ENCODE results near the gene CCDC92. TPM values are rescaled to one million over a fixed set of nuclear protein-coding genes. Genes with fewer than 3 reads are reported as not detected.
"Not testable (repeated sequence)": the region's sequence is repeated elsewhere in the genome, so short reads cannot be mapped to it uniquely, and the experiment has no call there.

CCDC92 gene
- total RNA-seq, 2 experiments from 2014 or later, result 20.3 to 20.5 TPM

- Mint-ChIP-seq H3K9me3 (no peaks in the 10 kb centered on the region), H3K27me3 (no peaks in the 10 kb centered on the region), H3K36me3 (ENCODE audit: low read depth) (no peaks in the 10 kb centered on the region), H3K4me1 (no peaks in the 10 kb centered on the region), H3K4me3 (no peak overlapping the region), H3K27ac (no peak overlapping the region)
- POLR2A ChIA-PET, result no interaction called here
- CTCF ChIA-PET, result no interaction called here
- DNase-seq, result no peak
Observed at GRCh38 chr12:123948401-123948795, 24.2 kb downstream of the CCDC92 start.

DNA sequence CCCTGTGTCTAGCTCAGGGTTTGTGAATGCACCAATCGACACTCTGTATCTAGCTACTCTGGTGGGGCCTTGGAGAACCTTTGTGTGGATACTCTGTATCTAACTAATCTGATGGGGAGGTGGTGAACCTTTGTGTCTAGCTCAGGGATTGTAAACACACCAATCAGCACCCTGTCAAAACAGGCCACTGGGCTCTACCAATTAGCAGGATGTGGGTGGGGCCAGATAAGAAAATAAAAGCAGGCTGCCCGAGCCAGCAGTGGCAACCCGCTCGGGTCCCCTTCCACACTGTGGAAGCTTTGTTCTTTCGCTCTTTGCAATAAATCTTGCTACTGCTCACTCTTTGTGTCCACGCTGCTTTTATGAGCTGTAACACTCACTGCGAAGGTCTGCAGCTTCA lies 25.1 kb downstream of the CCDC92 start:
- POLR2A ChIA-PET; DNase-seq; H3K36me3 Mint-ChIP-seq (ENCODE audit: low read depth); H3K4me1 Mint-ChIP-seq; CTCF ChIA-PET; H3K27me3 Mint-ChIP-seq; H3K4me3 Mint-ChIP-seq; H3K27ac Mint-ChIP-seq; H3K9me3 Mint-ChIP-seq: not testable (repeated sequence)

DNA sequence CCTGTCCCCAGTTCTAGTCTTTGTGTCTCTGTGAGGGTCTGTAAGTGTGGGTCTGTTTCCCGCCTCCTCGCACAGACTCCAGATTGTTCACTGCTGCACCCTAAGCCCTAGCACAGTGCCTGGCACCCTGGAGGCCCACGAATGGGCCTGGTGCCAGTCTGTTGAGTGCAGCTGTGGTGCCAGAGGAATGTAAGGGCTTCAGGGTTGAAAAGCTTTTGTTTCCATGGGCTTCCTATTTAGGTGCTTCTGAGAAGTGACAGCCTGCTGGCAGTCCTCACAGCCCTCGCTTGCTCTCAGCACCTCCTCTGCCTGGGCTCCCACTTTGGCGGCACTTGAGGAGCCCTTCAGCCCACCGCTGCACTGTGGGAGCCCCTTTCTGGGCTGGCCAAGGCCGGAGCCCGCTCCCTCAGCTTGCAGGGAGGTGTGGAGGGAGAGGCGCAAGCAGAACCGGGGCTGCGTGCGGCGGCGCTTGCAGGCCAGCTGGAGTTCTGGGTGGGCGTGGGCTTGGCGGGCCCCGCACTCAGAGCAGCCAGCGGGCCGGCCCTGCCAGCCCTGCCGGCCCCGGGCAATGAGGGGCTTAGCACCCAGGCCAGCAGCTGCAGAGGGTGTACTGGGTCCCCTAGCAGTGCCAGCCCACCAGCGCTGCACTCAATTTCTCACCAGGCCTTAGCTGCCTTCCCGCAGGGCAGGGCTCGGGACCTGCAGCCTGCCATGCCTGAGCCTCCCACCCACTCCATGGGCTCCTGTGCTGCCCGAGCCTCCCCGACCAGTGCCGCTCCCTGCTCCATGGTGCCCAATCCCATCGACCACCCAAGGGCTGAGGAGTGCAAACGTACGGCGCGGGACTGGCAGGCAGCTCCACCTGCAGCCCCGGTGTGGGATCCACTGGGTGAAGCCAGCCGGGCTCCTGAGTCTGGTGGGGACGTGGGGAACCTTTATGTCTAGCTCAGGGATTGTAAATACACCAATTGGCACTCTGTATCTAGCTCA lies 25.8 kb downstream of the CCDC92 start:
- H3K27me3 Mint-ChIP-seq; H3K9me3 Mint-ChIP-seq; H3K36me3 Mint-ChIP-seq (ENCODE audit: low read depth); CTCF ChIA-PET; H3K27ac Mint-ChIP-seq; H3K4me1 Mint-ChIP-seq; DNase-seq; H3K4me3 Mint-ChIP-seq; POLR2A ChIA-PET: not testable (repeated sequence)

GRCh38 chr12:123946152-123946515 lies 26.5 kb downstream of the CCDC92 start:
- DNase-seq, result no peak
- no peak overlapping the region for H3K4me3 Mint-ChIP-seq
- CTCF ChIA-PET, result no interaction called here
- H3K27me3 Mint-ChIP-seq, result no peaks in the 10 kb centered on the region
- no peak overlapping the region for H3K27ac Mint-ChIP-seq
- POLR2A ChIA-PET, result no interaction called here
- peaks cover 9% of the 10 kb centered on the region for H3K36me3 Mint-ChIP-seq (ENCODE audit: low read depth)
- no peaks in the 10 kb centered on the region for H3K9me3 Mint-ChIP-seq
- H3K4me1 Mint-ChIP-seq, result no peaks in the 10 kb centered on the region

DNA sequence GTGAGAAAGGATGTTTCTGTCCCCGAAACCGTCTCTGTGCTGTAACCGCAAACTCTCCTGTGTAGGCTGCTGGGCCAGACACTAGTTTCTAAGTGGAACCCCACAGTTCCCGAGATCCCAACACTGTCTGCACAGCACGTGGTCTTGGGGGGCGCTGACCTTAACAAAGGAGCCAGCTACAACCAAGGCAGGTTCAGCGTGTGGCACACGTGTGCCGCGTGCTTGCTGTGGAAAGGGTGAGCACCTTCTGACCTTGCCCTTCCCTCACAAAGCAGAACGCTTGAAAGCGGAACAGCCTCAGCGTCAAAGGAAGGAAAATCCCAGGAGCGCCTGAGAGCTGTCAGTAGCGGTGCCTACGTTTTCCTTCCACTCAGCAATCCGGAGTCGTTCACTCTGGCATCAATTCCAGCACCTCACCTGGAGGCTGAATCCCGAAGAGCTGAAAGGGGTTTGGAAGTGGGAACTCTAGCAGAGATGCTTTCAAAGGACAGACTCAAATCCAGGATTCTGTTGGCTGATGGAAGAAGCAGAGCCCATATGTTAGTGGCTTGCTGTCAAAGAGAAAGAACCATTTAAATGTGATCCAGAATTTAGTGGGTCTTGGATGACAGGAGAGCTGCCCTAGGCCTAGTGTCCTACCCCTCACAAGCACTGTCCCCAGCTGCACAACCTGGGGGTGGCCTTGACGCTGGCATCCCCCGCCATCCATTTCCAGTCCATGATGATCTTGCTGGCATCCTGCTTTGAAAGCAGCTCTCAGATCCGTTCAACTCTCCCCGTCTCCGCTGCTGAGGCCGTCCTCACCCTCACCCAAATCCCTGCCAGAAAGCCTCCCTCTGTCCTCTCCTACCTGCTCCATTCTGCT lies 27.1 kb downstream of the CCDC92 start:
- Mint-ChIP-seq H3K27me3 (no peaks in the 10 kb centered on the region), H3K9me3 (no peaks in the 10 kb centered on the region), H3K4me1 (no peaks in the 10 kb centered on the region), H3K4me3 (no peak overlapping the region), H3K36me3 (ENCODE audit: low read depth) (peaks cover 9% of the 10 kb centered on the region), H3K27ac (no peak overlapping the region)
- POLR2A ChIA-PET, result no interaction called here
- no peak for DNase-seq
- CTCF ChIA-PET, result no interaction called here

GRCh38 chr12:123944696-123945095 lies 27.9 kb downstream of the CCDC92 start:
- ChIA-PET CTCF (no interaction called here), POLR2A (no interaction called here)
- no peak overlapping the region for H3K4me3 Mint-ChIP-seq
- DNase-seq, result no peak
- peaks cover 9% of the 10 kb centered on the region for H3K36me3 Mint-ChIP-seq (ENCODE audit: low read depth)
- no peaks in the 10 kb centered on the region for H3K9me3 Mint-ChIP-seq
- no peak overlapping the region for H3K27ac Mint-ChIP-seq
- H3K27me3 Mint-ChIP-seq, result no peaks in the 10 kb centered on the region
- no peaks in the 10 kb centered on the region for H3K4me1 Mint-ChIP-seq

DNA sequence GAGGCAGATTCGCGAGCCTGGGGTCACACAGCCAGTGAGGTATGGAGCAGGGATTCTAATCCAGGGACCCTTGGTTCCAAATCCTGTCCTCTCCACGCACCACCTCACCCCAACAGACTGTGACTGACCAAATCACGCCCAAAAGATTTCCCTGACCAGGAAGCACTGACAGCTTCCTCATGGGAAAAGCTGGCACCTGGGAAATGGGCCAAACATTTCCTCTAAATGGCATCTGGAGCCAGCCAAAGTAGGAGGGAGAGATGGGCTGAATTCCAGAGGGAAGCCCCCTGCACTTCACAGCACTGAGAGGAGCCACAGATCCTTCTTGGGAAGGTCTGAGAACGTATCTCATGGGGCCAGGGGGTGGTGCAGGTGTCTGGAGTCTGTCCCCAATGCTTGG lies 28.8 kb downstream of the CCDC92 start:
- no peaks in the 10 kb centered on the region for H3K9me3 Mint-ChIP-seq
- H3K4me3 Mint-ChIP-seq, result no peak overlapping the region
- peaks cover 9% of the 10 kb centered on the region for H3K36me3 Mint-ChIP-seq (ENCODE audit: low read depth)
- H3K27ac Mint-ChIP-seq, result no peak overlapping the region
- ChIA-PET CTCF (no interaction called here), POLR2A (no interaction called here)
- peaks cover 4% of the 10 kb centered on the region for H3K4me1 Mint-ChIP-seq
- no peaks in the 10 kb centered on the region for H3K27me3 Mint-ChIP-seq
- no peak for DNase-seq

DNA sequence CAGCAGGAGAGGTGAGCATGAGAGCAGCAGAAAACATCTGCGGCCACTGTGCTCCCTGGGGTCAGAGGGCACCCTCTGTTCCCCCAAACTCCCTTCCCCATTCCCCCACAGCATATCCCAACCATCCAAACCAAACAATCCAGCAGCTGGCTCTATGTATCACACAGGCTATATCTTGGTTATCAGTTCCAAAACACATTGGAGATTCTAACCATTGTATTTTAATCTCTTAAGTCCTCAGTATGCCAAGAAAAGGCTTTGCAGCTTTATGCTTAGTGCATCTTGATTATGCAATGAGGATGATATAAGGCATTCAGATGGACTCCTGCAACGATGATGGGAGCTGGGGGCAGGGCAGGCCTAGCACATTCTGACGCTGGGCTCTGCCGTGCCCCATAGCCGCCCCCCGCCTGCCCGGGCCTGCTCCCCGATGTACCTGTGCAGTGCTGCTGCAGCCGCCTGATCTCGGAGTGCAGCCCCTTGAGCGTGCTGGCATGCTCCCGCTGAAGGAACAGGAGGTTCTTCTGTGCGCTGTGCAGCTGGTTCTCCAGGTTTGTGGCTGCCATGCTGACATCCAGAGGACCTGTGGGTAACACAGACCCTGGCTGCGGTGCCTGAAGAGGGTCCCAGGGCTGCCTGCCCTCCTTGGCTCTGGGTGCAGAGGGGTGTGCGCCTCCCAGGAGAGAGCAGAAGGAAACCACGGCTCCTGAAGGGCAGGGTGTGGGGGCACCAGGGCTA lies 29.6 kb downstream of the CCDC92 start:
- no peaks in the 10 kb centered on the region for H3K9me3 Mint-ChIP-seq
- no peaks in the 10 kb centered on the region for H3K27me3 Mint-ChIP-seq
- peaks cover 9% of the 10 kb centered on the region for H3K36me3 Mint-ChIP-seq (ENCODE audit: low read depth)
- no peak overlapping the region for H3K4me3 Mint-ChIP-seq
- no peak for DNase-seq
- no peak overlapping the region for H3K27ac Mint-ChIP-seq
- peaks cover 12% of the 10 kb centered on the region for H3K4me1 Mint-ChIP-seq
- POLR2A ChIA-PET, result no interaction called here
- CTCF ChIA-PET, result no interaction called here

- no peaks in the 10 kb centered on the region for H3K27me3 Mint-ChIP-seq
- POLR2A ChIA-PET, result no interaction called here
- peaks cover 20% of the 10 kb centered on the region for H3K4me1 Mint-ChIP-seq
- no peaks in the 10 kb centered on the region for H3K9me3 Mint-ChIP-seq
- no peak overlapping the region for H3K4me3 Mint-ChIP-seq
- CTCF ChIA-PET, result no interaction called here
- no peak overlapping the region for H3K27ac Mint-ChIP-seq
- H3K36me3 Mint-ChIP-seq (ENCODE audit: low read depth), result peaks cover 13% of the 10 kb centered on the region
- no peak for DNase-seq
Observed at GRCh38 chr12:123942238-123942653, 30.4 kb downstream of the CCDC92 start.

- DNase-seq, result no peak
- H3K4me1 Mint-ChIP-seq, result peaks cover 21% of the 10 kb centered on the region
- ChIA-PET CTCF (no interaction called here), POLR2A (no interaction called here)
- H3K27me3 Mint-ChIP-seq, result no peaks in the 10 kb centered on the region
- no peaks in the 10 kb centered on the region for H3K9me3 Mint-ChIP-seq
- H3K4me3 Mint-ChIP-seq, result no peak overlapping the region
- no peak overlapping the region for H3K27ac Mint-ChIP-seq
- H3K36me3 Mint-ChIP-seq (ENCODE audit: low read depth), result peaks cover 15% of the 10 kb centered on the region
Observed at GRCh38 chr12:123941624-123942237, 30.9 kb downstream of the CCDC92 start.

- Mint-ChIP-seq H3K4me3 (no peak overlapping the region), H3K27me3 (no peaks in the 10 kb centered on the region), H3K27ac (no peak overlapping the region), H3K36me3 (ENCODE audit: low read depth) (peaks cover 19% of the 10 kb centered on the region), H3K4me1 (peaks cover 25% of the 10 kb centered on the region), H3K9me3 (no peaks in the 10 kb centered on the region)
- ChIA-PET POLR2A (no interaction called here), CTCF (no interaction called here)
- no peak for DNase-seq
Observed at GRCh38 chr12:123941000-123941399, 31.6 kb downstream of the CCDC92 start.

DNA sequence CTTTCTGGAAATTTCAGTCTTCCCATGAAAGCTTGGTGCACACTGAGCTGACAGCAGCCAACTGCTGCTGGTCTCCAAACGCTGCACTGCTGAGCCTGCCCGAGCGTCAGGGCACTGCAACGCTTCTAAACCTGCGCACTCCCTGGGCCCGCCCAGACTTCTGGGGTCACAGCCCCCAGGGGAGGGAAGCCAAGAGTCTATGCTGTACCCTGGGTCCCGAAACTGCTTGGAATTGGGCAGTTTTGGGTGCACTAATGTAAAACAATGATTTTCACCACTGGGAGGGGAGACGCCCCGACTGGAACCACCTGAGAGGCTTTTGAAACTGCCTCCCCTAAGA lies 32.0 kb downstream of the CCDC92 start:
- ChIA-PET CTCF (no interaction called here), POLR2A (no interaction called here)
- Mint-ChIP-seq H3K4me1 (peaks cover 25% of the 10 kb centered on the region), H3K9me3 (no peaks in the 10 kb centered on the region), H3K36me3 (ENCODE audit: low read depth) (peaks cover 19% of the 10 kb centered on the region), H3K27ac (no peak overlapping the region), H3K4me3 (no peak overlapping the region), H3K27me3 (no peaks in the 10 kb centered on the region)
- DNase-seq, result no peak
